HFF-Myc (cell line): Measurements from ENCODE around the gene ALKBH4.
"Not testable (repeated sequence)": the region's sequence is repeated elsewhere in the genome, so short reads cannot be mapped to it uniquely, and the experiment has no call there.

ENCODE experiments used
- DNase-seq: peaks from one replicate; pipeline ENCODE4 v3.0.0-alpha.2; 2011; ENCODE audit warnings: low read depth; ENCODE audit errors: extremely low read depth
- H3K4me3 ChIP-seq: replicated peaks from 2 replicates; pipeline ENCODE4 v1.5.1; 2011; ENCODE audit warnings: low read depth, mild to moderate bottlenecking, control low read depth, low read length
- CTCF ChIP-seq: IDR thresholded peaks from 2 replicates; pipeline ENCODE4 v1.5.1; 2012; ENCODE audit warnings: mild to moderate bottlenecking, low read depth, low read length, control low read depth; ENCODE audit errors: missing control alignments

ALKBH4 gene

GRCh38 chr7:102484317-102484716, 19.7 kb upstream of the ALKBH4 start:
- DNase-seq: not testable (repeated sequence)

GRCh38 chr7:102481962-102482361, 17.3 kb upstream of the ALKBH4 start:
- DNase-seq, H3K4me3 ChIP-seq: not testable (repeated sequence)

More at GRCh38 chr7:102484317-102484716, 19.7 kb upstream of the ALKBH4 start:
- not testable (repeated sequence) for H3K4me3 ChIP-seq

- not testable (repeated sequence) for H3K4me3 ChIP-seq, DNase-seq
- TF ChIP-seq CTCF: peak; percentile 7
These were observed 15.4 kb upstream of the ALKBH4 start for GRCh38 chr7:102479982-102480637.

- not testable (repeated sequence) for H3K4me3 ChIP-seq, DNase-seq
These were observed 14.5 kb upstream of the ALKBH4 start for GRCh38 chr7:102479209-102479584.

- TF ChIP-seq CTCF: peak; percentile 20
- H3K4me3 ChIP-seq: peak within 1 kb of the TSS; percentile 38
These were observed 13.9 kb upstream of the ALKBH4 start, which contains the start of gene POLR2J for GRCh38 chr7:102478314-102479208. Gene POLR2J (minus strand): TSS chr7:102478922. CDS start chr7:102478860, 62 bp downstream.

GRCh38 chr7:102474736-102475435, 10.2 kb upstream of the ALKBH4 start:
- not testable (repeated sequence) for H3K4me3 ChIP-seq, DNase-seq

More at GRCh38 chr7:102478314-102479208, 13.9 kb upstream of the ALKBH4 start, which contains the start of gene POLR2J:
- peak; percentile 26 for DNase-seq

- H3K4me3 ChIP-seq: not testable (repeated sequence)
These were observed 9.5 kb upstream of the ALKBH4 start for GRCh38 chr7:102474116-102474515.

GRCh38 chr7:102473271-102473991, 8.8 kb upstream of the ALKBH4 start:
- H3K4me3 ChIP-seq: no peak overlapping the region
- no peak for DNase-seq
- TF ChIP-seq CTCF: no peak

More at GRCh38 chr7:102474116-102474515, 9.5 kb upstream of the ALKBH4 start:
- not testable (repeated sequence) for DNase-seq
